GM03348 (cell line): ENCODE results near the gene EPG5.
"Not testable (repeated sequence)": the region's sequence is repeated elsewhere in the genome, so short reads cannot be mapped to it uniquely, and the experiment has no call there.

ENCODE experiments used
- DNase-seq: peaks from one replicate; pipeline ENCODE4 v3.0.0; 2012; ENCODE audit warnings: low spot score

Gene EPG5

DNA sequence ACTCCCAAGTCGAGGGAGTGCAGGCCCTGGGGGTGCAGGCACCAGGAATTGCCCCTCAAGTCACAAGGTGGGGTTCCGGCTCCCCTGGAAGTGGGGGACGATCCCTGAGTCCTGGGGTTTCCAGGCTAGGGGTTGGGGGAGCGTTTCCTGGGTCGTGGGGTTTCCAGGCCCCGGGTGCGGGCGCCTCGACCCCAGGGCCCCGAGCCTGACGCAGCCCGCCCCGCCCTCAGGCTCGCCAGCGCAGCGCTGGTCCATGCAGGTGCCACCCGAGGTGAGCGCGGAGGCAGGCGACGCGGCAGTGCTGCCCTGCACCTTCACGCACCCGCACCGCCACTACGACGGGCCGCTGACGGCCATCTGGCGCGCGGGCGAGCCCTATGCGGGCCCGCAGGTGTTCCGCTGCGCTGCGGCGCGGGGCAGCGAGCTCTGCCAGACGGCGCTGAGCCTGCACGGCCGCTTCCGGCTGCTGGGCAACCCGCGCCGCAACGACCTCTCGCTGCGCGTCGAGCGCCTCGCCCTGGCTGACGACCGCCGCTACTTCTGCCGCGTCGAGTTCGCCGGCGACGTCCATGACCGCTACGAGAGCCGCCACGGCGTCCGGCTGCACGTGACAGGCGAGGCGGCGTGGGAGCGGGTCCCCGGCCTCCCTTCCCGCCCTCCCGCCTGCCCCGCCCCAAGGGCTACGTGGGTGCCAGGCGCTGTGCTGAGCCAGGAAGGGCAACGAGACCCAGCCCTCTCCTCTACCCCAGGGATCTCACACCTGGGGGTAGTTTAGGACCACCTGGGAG is 129.7 kb downstream of the EPG5 start:
- DNase-seq: peak; percentile 64

DNA sequence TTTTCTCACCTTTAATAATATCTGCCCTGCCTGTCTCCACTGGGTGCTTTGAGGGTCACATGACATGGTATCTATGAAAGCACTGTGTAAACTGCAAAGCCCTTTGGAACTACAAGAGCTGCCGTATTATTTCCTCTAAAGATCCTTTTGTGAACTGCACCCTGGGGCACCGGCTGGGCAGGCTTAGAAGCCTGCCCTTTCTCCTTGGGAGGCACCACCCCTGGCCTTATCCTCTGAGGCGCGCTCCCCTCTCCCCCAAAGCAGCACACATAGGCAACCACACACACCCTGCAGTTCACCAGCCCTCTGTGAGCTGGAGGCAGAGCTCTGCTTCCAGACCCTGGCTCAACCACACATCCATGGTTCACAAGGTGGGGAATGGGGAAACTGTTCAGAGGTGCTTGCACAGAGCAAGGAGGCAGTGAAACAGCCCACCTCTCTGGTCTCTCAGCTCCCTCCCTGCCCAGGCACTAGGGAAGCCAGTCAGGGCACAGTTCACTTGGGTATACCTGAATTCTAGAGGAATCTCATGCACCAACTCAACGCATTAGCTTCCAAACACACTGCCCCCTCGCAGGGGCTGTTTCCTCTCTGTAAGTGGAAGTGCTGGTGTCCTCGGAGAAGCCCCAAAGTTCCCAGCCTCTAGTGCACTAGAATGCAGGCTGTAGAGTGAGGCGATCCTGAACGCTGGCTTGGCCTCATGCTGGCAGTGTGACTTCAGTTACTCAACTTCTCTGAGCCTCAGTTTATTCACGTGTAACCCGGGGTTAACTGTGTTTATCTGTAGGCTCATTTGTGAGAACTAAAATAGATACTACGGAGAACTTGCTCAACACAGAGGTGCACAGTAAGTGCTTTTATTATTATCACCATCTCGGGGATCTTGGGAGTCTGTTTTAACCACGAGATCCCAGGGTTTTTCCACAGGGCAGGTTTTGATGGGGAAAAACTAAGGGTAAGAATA is 130.6 kb downstream of the EPG5 start:
- DNase-seq: no peak

DNA sequence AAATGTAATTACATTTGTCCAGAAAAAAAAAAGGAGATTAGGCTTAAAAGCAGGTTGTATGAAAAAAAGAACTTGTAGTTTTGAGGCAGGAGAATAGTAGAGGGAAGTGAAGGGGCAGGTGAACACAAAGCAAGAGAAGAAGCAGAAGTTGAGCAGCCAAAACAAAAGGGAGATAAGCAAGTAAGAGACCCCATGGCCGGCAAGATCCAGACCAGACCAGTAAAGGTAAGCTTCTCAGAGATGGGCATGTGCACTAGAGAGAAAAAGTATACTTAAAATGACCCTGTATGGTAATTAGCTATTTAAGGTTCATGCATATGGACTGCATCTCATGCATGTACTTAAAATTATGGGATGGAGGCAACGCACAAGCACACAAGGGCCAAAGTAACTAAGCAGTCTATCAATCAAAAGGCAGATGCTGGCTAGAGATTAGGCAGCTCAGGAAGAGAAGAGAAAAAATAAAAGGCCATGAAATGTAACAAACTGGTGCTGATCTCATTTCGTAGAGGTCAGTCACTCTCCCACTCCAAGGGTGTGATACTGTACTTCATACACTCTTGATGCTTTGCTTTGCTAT is 132.0 kb downstream of the EPG5 start:
- DNase-seq: no peak

DNA sequence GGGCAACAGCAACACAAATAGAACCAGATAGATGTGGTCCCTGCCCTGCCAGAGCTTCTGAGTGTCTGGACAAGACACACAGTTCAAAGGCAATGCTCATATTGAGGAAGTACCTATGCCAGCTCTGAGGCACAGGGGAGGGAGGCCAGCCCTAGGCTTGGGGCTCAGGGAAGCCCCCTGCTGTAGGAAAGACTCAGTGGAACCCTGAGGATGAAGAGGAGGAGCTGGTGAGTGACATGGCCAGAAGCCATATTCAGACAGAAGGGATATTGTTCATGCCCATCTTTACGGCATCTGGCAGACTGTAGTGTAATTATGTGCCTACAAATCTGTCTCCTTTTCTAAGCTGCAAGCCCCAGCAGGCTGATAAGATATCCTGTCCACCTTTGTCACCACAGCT is 132.8 kb downstream of the EPG5 start:
- no peak for DNase-seq

DNA sequence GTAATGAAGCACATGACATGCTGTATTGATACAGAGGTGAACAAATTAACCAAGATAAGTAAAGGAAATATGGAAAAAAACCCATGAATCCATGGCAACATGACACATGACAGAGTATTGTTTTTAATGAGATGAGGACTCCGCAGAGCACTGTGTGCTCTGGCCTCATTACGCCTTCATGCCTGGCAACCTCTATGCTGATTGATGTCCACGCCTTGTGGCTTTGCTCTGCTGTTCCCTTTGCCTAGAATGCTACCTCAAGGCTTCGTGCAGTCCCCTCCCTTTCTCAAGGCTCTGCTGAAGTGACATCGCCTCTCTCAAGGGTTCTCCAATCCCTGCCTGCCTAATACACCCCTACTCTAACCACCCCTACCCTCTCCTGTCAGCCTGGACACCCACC is 133.3 kb downstream of the EPG5 start:
- no peak for DNase-seq

DNA sequence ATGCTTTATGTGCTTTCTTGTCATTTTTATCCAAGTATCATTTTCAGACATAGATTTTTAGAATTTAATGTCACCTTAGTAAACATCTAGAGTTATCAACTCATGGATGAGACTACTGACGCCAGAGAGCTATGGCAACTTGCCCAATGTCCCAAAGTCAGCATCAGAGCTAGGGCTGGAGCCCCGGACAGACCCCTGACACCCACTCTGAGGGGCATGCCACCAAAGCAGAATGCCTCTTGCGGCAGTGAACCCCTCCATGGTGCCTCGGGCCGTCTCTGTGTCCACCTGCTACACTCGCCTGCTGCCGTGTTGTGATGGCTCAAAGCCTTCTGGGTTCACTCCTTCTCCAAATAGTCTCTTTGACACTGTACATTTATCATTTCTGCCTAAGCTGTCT is 136.2 kb downstream of the EPG5 start:
- DNase-seq: no peak

DNA sequence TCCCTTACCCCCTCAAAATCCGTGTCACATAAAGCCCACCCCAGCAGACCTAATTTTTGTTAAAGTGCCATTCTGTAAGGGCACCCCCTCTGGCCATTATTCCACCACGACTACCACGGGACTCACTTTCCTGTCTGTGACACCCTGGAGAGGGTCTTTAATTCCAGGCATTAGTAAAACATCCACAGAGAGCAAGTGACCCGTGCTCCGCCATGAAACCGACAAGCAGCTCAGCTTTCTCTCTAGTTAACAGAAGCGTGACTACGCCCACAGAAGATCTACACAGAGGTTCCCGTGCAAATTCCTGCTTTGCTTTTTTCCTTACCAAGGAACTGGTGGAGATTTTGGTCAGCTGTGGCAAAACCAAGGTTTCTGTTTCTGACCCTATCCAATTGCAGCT is 137.3 kb downstream of the EPG5 start:
- DNase-seq: no peak

DNA sequence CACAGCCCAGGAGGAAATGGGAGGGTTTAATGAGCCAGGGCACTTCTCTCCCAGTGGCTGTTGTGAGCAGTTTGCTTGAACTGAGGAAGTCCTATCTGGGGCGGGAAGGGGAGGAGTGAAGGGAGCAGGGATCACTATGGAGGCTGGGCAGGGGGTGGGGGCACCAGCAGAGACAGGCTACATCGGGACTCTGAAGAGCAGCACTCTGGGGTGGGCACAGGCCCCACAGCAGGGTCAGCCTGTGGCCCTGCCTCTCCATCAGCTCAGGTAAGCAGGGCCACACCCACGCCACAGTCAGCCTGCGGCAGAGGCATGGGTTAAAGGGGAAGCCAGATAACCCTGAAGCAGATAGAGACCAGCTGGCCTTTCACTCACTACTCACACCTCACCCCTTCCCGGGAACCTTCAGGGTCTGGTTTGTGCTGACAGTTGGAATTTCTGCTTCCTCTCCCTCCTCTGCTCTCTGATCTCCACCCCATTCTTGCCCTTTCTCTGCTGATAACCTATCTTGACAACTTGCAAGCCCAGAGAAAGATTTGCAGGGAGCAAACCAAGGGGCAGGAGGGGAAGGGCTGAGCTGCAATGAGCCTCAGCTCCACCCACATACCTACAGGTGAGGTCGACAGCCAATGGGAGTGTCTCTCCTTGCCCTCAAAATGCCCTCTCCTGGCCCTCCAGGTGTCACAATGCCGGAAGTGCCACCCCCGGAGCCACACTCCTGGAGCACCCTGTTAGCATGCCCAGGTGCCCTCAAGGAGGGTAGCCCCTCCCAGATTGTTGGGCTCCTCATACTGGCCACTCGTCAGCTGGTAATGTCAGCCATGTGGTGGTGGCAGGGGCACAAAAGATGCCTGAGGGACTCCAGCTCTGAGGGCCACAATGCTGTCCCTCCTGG is 138.0 kb downstream of the EPG5 start:
- DNase-seq: no peak

DNA sequence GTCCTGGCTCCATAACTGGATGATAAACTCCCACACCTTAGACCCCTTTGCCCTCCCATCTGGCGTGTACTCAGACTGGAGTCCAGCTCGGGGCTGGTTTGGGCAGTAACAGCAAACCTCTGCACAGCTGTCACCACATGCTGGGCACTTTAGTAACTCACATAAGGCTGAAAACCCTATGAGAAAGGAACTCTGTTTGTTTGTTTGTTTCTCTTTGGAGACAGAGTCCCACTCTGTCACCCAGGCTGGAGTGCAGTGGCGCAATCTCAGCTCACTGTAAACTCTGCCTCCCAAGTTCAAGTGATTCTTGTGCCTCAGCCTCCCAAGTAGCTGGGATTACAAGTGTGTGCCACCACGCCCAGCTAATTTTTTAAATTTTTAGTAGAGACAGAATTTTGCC is 140.4 kb downstream of the EPG5 start:
- not testable (repeated sequence) for DNase-seq

DNA sequence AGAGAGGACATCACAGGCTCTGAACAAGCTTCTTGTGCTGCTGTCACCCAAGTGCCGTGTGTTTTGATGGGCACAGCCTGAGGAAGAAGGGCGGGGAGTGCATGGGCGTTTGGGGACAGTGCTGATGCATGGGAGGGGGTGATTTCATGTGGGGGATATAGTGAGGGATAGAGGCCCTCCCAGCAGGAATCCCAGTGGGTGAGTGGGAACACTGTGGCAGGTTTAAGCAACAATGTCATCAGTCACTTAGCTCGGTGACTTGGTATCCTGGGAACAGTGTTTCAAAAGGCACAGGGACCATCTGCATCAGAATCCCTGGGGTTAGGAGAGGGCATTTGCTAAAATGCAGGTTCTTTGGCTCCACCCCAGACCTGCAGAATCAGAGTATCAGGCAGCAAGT is 141.0 kb downstream of the EPG5 start:
- no peak for DNase-seq

DNA sequence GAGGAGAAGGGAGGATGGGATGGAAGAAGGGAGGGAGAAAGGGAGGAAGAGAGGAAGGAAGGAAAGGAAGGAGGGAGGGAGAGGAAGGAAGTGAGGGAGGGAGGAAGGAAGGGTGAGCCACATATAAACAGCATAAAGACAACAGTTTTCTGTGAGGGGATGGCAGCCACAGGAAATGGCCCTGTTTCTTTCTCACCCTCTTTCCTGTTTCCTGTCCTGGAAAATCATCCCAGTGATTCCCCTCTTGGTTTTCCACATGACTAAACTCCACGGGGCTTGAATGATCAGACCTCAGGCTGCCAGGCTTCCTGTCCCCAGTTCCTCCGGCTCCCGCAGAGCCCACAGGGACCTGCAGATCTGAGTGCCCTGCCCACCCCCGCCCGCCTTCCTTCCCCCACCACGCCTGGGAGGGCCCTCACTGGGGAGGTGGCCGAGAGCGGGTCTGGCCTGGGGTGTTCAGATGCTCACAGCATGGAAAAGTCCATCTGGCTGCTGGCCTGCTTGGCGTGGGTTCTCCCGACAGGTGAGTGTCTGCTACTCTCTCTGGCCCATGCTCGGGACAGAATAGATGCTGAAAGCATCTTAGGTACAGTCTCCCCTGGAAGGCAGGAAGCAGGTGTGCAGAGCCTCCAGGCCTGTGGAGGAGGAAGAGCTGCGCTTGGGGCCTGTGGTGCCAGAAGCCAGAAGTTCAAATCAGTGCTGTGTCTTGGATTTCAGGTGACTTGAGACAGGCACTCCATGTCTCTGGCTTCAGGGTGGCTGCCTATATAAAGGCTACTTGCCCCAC is 141.7 kb downstream of the EPG5 start, which contains the start of gene SIGLEC15:
Gene SIGLEC15, plus strand, starts transcription at position 418 of the 787 bp plus-strand sequence. Its CDS starts 54 bp downstream, at position 472.
- no peak for DNase-seq

DNA sequence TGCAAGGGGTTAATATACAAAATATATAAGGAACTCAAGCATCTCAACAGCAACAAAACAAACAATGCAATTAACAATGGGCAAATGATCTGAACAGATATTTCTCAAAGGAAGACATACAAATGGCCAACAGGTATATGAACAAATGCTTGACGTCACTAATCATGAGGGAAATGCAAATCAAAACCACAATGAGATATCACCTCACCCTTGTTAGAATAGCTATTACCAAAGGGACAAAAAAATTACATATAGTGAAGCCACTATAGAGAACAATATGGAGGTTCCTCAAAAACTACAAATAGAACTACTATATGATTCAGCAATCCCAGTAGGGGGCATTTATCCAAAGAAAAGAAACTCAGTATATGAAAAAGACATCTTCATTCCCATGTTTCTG is 145.4 kb downstream of the EPG5 start:
- DNase-seq: no peak

DNA sequence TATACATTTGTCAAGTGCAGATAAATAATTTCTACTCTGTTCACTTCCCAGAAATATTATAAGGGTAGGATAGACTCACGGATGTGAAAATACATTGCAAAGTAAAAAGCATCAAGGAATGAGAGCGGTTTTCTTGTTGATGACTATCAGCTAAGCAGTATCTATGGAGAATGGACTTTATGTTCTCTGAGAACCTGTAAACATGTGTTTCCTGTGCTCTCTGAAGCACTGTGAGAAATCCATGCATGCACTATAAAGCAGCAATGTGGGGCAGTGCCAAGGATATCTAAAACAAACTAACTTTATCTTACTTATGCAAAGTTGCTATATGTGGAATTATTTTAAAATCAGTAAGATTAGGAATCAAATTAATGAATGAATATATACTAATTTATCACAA is 146.1 kb downstream of the EPG5 start:
- DNase-seq: no peak

DNA sequence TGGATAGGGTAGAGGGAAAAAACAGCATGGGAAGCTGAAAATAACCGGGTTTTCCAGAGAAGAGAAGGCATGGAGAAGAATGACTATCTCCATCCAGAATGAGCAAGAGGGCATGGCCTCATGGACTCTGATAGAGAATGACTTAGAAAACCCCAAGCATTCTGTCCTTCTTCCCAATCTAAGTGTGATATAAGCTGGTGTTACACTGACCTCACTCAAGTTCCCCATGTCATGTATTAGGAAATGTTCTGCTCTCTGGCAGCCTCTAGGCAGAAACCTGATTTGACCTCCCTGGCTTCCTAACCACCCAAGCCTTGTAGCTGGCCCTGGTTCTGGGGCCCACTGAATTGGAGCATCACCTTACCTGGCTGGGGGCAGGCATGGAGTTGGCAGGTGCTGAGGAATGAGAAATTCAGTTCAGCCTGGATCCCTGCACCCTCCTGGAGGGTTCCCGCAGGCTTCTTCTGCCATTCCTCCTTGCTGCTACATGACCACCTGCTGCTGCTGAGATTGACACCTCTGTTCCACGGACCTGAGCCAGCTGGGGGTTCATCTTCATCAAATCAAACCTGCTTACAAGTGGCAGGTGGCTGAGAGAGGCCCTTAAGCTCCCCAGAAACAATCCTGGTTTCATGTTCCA is 146.9 kb downstream of the EPG5 start:
- no peak for DNase-seq

DNA sequence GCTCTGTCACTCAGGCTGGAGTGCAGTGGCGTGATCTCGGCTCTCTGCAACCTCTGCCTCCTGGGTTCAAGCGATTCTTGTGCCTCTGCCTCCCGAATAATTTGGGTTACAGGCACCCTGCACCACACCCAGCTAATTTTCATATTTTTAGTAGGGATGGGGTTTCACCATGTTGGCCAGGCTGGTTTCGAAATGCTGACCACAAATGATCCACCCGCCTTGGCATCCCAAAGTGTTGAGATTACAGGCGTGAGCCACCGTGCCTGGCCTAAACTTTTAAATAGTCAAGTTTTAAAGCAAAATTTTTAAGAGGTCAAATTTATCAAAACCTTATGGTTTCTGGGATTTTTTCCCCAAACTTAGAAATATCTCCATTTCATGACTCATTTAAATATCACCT is 148.4 kb downstream of the EPG5 start:
- not testable (repeated sequence) for DNase-seq

DNA sequence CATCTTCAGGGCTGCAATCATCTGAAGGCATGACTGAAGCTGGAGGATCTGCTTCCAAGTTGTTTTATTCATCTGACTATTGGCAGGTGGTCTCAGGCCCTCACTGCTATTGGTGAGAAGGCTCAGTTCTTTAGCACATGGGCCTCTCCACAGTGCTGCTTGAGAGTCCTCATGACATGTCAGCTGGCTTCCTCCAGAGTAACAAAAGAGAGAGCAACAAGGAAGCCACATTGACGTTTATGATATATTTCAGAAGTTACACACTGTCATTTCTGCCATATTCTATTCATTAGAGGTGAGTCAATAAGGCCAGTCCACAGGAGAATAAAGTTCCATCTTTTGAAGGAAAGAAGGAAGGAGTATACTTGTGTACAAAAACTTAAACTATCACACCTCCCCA is 149.6 kb downstream of the EPG5 start:
- no peak for DNase-seq

DNA sequence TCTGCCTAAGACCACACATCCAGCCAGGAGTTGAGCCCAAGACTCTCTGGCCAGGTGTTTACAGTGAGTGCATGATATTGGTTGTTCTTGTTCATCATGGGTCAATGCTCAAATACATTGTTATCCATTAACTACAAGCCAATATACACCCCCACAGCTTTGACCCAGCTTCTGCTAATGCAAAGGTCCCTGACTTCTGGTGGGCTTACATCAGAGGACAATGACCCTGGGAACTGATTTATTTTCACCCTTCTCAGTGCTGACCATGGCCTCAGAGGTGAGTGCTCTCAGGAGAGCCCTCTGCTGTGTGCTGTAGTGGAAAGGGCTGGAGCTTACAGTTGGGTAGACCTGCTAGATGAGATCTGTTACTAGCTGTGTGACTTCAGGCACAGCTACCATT is 152.4 kb downstream of the EPG5 start:
- not testable (repeated sequence) for DNase-seq

DNA sequence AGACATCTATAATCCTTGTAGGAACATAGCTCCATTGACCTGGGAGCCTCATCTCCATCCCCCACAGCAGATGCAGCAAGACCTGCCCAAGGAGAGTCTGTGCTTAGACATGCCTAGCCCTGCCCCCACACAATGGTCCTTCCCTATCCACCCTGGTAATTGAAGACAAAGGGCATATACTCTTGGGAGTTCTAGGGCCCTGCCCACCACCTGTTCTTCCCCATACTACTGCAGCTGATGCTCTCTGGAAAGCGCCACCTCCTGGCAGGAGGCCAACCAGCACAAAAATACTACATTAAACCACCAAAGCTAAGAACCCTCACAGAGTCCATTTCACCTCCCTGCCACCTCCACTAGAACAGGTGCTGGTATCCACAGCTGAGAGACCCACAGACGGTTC is 160.0 kb downstream of the EPG5 start:
- not testable (repeated sequence) for DNase-seq

DNA sequence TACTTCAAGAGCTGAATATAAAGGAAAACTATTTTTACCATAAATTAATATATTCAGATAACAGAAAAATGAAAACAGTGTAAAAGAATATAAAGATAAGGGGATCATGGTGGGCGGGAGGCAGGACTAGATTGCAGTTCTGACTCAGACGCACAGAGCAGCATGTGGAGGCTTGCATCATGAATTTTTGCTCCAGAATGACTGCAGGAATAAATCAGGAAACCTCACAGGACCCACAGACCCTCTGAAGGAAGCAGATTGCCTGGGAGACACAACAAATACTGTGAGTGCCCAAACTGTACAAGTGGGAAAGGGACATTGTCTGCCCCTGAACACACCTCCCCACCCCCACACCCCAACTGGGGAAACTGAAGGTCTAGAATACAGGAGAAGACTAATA is 160.9 kb downstream of the EPG5 start:
- DNase-seq: no peak

DNA sequence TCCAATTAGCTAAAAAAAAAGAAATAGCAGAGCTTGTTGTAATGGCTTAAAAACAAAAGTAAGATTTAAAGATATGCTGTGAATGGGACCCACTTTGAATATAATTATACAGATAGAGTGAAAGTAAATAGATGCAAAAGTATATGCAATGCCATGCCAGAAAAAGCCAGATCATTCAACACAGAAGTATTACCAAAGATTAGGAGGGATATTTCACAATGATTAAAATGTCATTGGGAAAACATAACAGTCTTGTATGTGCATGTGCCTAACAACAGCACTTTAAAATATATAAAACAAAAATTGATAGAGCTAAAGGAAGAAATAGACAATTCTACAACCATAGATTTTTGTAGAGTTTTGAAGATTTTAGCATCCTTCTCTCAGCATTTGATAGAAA is 161.6 kb downstream of the EPG5 start:
- DNase-seq: no peak
